ENCODE results near the gene PDE4A. TPM values are rescaled to one million over a fixed set of nuclear protein-coding genes. Genes with fewer than 3 reads are reported as not detected.

The PDE4A gene
- total and polyA plus RNA-seq, 2 of the 13 experiments (the other 11 are each of a cell fraction or from before 2014, with no cell fraction given) = 1.1 to 4.1 TPM

- peak; percentile 18; the same call in 1 of the 2 replicates for TF ChIP-seq ZBTB33 (CRISPR knock-in tag; IDR thresholded peaks at IDR 0.05)
- no peak for TF ChIP-seq ZFP36L2 (CRISPR knock-in tag; IDR thresholded peaks at IDR 0.05)
Observed at GRCh38 chr19:10514211-10515145, 94.1 kb downstream of the PDE4A start (continued).

- 55% methylated on average over 5 of the region's 5 CpGs for WGBS (ENCODE audit: low lambda C conversion rate)
- Histone ChIP-seq H3K4me1 (ENCODE audit: insufficient read depth, low read length) (peaks cover 44% of the 10 kb centered on the region), H3K4me3 (replicated peaks in 1 of 3; ENCODE audit: insufficient read depth in 1 of 3, low read depth in 2 of 3, low read length in 3 of 3) (no peak overlapping the region), H3K79me2 (ENCODE audit: insufficient read depth, low read length) (no peaks in the 10 kb centered on the region), H4K20me1 (ENCODE audit: insufficient read depth, low read length) (no peaks in the 10 kb centered on the region), H3K9ac (ENCODE audit: insufficient read depth, low read depth, low read length) (no peak overlapping the region), H3K27me3 (ENCODE audit: control insufficient read depth in 1 of 2, insufficient read depth in 2 of 2, low read length in 2 of 2) (peaks cover 15 to 66% of the 10 kb centered on the region in 2 experiments), H3K27ac (ENCODE audit: extremely low read length, insufficient read depth, low read length) (no peak overlapping the region), H3K36me3 (replicated peaks in 1 of 2; ENCODE audit: control insufficient read depth in 1 of 2, insufficient read depth in 2 of 2, low read length in 2 of 2) (no peaks in the 10 kb centered on the region), H2AFZ (ENCODE audit: low read length) (no peak overlapping the region), H3K9me3 (ENCODE audit: low read length) (no peaks in the 10 kb centered on the region), H3K4me2 (ENCODE audit: low read depth, low read length) (peak overlapping the region; percentile 10; the same call in 1 of the 2 replicates)
- CTCF ChIA-PET (ENCODE audit: low intra/inter-chr PET ratio, low total read pairs) = no interaction called here
- no peak for DNase-seq (ENCODE audit: low spot score)
- TF ChIP-seq ZNF883 (CRISPR knock-in tag; IDR thresholded peaks at IDR 0.05; ENCODE audit: not compliant biosample characterization) (no peak), ZBTB43 (CRISPR knock-in tag; conservative IDR thresholded peaks at IDR 0.05) (0 out of 2 replicates have a peak, but pooled peaks have one; percentile 9), BORCS8-MEF2B (CRISPR knock-in tag; IDR thresholded peaks at IDR 0.05) (0 out of 2 replicates have a peak, but pooled peaks have one; percentile 28), ZNF3 (CRISPR knock-in tag; IDR thresholded peaks at IDR 0.05) (0 out of 2 replicates have a peak, but pooled peaks have one; percentile 6)
- in situ Hi-C loops (cut with HindIII; ENCODE audit: extremely low pct_ligation_motif_present, low pct_unique_long_range_greater_than_20kb) = no loop called here
- no peak for FAIRE-seq
- no peak for ATAC-seq
- POLR2A ChIA-PET = no interaction called here
- intact Hi-C loops (cut with micrococcal nuclease; ENCODE audit: unreplicated experiment) = no loop called here
- BruUV-seq (replicated peaks) = no TSS peak
Observed at GRCh38 chr19:10516064-10516385, 95.7 kb downstream of the PDE4A start.
